ENCODE results near the gene GSPT2.
"Not testable (repeated sequence)": the region's sequence is repeated elsewhere in the genome, so short reads cannot be mapped to it uniquely, and the experiment has no call there.

Gene GSPT2

DNA sequence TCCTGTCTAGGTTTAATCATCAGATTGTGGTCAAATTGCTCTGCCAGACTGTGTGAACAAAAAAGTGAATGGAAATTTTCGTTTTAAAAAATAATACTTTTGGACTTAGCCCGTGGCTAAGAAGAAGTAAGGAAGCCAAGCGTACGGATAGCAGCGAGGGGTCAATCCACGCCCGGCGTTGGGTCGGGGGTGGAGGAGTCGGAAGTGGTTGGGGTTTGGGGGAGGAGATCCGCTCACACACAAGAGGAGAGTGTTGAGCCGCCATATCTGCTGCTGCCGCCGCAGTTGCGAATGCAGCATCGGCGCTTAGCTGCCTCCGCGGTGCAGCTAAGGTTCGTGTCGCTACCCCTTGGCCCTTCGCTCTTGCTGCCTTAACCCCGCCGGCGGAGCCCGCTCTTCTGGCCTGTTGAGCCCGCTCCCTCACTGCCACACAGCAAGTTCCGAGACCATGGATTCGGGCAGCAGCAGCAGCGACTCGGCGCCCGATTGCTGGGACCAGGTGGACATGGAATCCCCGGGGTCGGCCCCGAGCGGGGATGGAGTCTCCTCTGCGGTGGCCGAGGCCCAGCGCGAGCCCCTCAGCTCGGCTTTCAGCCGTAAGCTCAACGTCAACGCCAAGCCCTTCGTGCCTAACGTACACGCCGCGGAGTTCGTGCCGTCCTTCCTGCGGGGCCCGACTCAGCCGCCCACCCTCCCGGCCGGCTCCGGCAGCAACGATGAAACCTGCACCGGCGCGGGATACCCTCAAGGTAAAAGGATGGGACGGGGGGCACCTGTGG is at the start of gene GSPT2:
Gene GSPT2 (plus strand): TSS at position 264 of the 779 bp plus-strand sequence. CDS start 185 bp downstream, at position 449.
- no peak for DNase-seq

GRCh38 chrX:51694254-51694653 is 49.0 kb upstream of the GSPT2 start:
- DNase-seq, result no peak

DNA sequence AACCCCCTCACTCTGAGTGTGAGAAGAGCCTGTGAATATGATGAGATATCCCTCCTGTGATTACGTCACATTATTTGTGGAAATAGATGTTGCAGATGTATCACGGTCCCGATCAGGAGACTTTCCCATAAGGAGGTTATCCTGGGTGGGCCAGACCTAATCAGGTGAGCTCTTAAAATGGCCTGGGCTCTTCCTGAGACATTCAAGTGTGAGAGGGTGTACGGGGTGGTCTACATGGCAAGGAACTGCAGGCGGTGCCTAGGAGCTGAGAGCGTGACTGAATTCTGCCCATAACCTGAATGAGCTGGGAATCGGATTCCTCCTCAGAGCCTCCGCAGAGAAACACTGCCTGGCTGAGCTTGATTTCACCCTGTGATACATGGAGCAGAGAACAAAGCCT is 45.8 kb upstream of the GSPT2 start:
- no peak for DNase-seq

- not testable (repeated sequence) for DNase-seq
Measured at GRCh38 chrX:51710277-51711164, 32.7 kb upstream of the GSPT2 start, which contains the start of gene CENPVL1. TSS of gene CENPVL1 (plus strand) at chrX:51710512. CDS start at chrX:51710512, 0 bp downstream.

DNA sequence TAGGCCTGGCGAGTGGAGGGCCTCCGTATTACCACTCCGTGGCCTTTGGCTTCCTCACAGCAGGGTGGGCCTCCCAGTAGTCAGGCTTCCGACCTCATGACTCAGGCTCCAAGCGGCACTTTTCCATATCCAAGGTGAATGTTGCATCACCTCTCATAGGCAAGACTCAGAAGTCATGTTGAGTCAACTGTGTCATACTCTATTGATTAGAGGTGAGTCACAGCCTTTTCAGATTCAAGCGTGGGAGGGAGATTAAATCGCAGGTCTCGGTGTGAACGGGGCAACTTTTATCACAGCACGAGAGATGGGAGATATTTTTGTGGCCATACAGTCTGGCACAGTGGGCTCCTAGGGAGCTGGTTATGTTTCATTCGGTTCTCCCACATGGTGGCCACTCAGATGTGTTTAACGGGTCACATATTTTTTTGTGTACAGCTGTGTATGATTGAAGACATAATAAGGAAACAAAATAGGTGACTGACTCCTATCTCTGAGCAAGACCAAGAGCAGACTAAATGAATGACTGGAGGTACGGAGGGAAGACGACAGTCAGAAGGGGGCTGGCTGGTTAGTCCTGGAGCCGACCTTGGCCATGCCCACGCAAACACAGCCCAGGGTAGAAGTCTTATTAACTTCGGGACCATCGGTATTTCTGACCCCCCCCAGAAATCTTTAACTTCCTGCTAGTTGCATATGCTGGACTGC is 30.1 kb upstream of the GSPT2 start:
- DNase-seq, result not testable (repeated sequence)

DNA sequence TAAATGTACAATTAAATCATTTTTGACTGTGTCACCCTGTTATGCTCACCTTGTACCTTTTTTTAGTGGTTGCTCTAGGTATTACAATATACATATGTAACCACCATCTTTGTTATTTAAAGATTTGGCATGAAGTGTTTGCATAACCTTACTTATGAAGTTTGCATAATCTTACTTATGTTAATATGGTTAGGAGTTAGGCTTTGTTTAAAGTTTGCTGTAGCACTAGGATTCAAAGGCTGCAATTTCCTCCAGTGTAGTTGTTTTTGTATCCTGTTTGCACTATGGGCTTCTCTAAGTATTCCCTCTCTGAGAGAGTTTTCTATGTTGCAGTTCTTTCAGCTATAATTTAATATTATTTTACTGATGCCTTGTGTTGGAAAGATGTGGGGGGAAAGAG is 15.0 kb upstream of the GSPT2 start:
- no peak for DNase-seq

DNA sequence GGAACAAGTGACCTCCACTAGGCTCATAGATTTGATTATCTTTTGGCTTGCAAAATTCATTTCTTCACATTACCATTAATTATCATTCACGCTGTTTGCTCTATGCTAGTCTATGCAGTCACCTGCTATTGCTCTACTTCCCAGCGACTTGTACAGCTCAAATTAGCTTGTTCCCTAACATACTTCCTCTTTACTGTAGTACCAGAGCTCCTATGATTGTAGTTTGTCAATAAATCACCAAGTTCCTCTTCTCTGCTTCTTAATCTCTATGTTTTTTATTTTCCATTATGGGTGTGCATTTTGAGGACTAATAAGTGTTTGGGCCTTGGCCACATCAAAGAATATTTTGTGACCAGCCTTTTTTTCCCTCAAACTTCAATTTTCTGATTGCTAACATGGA is 6.2 kb upstream of the GSPT2 start:
- no peak for DNase-seq

GRCh38 chrX:51742586-51742985 is 656 bp upstream of the GSPT2 start:
- DNase-seq, result no peak

DNA sequence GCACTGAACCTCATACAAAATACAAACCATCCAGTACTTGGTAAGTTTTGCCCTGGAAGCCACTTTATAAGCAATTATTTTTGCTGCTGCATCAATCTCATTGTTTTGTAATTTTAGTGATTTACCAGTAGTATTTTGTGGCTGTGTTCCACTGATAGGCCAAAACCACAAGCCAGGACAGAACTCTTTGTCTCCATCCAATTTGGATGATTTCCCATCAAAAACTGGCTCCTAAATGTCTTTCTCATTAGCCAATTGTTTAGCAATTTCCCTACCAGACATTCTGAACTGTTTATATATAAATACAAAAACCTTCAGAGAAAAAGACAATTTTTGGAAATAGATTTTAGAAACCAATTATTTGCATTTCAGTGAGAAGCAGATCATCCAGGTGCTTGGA is 4.4 kb downstream of the GSPT2 start:
- DNase-seq, result no peak

- no peak for DNase-seq
Measured at GRCh38 chrX:51759055-51759839, 16.0 kb downstream of the GSPT2 start.

- no peak for DNase-seq
Measured at GRCh38 chrX:51760657-51761056, 17.4 kb downstream of the GSPT2 start.

DNA sequence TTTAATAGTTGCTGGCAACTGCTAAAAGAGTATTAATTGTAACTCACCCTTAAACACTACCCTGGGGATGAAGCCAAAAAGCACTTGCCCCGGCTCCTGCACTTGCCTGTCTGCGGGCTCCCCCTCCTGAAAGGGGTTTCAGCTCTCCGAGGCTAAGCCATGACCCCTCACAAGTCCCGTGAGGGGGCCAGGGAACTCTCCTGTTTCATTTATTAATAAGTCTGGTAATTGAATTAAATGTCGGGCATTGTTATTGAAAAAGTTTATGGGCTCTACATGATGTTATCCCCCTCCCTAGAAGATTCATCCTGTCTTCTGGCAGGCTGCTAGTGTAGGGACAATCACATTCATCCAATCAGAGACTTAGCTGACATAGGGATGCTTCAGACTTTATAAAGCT is 23.3 kb downstream of the GSPT2 start:
- no peak for DNase-seq

GRCh38 chrX:51776851-51777250 is 33.6 kb downstream of the GSPT2 start:
- DNase-seq, result no peak

- DNase-seq, result no peak
Measured at GRCh38 chrX:51779306-51779705, 36.1 kb downstream of the GSPT2 start.

DNA sequence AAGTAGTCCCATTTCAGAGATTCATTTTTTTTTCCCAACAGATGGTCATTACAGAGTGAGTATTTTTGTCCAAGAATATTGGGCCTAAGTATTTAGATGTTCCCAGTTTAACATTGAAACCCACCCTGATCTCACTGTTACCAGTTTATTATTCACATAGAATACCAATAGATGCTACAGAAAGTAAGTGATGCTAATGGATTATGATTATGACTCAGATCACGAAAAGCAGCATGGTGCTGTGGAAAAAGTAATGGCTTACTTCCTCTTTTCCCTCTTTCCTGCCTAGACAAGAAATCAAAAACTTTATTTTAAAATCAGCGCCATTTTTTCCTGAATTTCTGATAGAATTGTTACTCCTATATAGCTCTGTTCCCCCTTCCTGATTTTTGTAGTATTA is 51.9 kb downstream of the GSPT2 start:
- DNase-seq, result no peak
